Measurements from ENCODE around the gene LILRB3.
"Not testable (repeated sequence)": the region's sequence is repeated elsewhere in the genome, so short reads cannot be mapped to it uniquely, and the experiment has no call there.

LILRB3 gene

GRCh38 chr19:54218960-54219661 lies 3.7 kb downstream of the LILRB3 start:
- no peak overlapping the region for H3K4me3 ChIP-seq
- H3K4me2 ChIP-seq, result no peak overlapping the region
- H3K27ac ChIP-seq, result no peak overlapping the region
- H4K20me1 ChIP-seq, result 0 out of 2 replicates have a peak, but pooled peaks cover 7% of the 10 kb centered on the region
- H3K36me3 ChIP-seq, result peaks cover 38% of the 10 kb centered on the region
- TF ChIP-seq Cebpa-rat (IDR thresholded peaks at IDR 0.05), result no peak
- H3K9ac ChIP-seq, result no peak overlapping the region
- H3K27me3 ChIP-seq, result no peaks in the 10 kb centered on the region
- H3K9me3 ChIP-seq, result peaks cover 3% of the 10 kb centered on the region; the same call in 1 of the 2 replicates
- peaks cover 17% of the 10 kb centered on the region for H3K4me1 ChIP-seq

DNA sequence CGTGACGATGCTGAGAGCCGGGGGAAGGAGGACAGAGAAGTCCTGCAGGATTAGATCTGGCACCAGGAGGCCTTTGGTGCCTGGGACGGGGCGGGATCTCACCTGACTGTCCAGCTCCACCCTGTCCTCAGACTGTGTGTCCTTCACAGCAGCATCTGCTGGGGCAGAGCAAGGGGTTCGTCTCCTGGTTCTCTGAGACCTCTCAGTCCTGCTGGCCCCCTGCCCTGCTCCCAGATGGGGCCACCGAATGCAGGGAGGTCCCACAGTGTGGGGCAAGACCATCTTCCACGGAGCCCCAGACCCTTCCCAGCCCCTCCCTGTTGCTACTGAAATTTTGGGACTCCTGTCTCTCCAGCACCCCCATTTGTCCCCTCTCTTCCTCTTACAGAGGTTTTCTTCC lies 4.5 kb downstream of the LILRB3 start:
- TF ChIP-seq Cebpa-rat (IDR thresholded peaks at IDR 0.05), result no peak
- Histone ChIP-seq H3K4me1 (peaks cover 10% of the 10 kb centered on the region), H3K9me3 (peaks cover 11% of the 10 kb centered on the region; the same call in 1 of the 2 replicates), H4K20me1 (peaks cover 11% of the 10 kb centered on the region; the same call in 1 of the 2 replicates), H3K27me3 (no peaks in the 10 kb centered on the region), H3K36me3 (peaks cover 44% of the 10 kb centered on the region), H3K4me3 (no peak overlapping the region), H3K4me2 (no peak overlapping the region), H3K27ac (no peak overlapping the region), H3K9ac (no peak overlapping the region)

DNA sequence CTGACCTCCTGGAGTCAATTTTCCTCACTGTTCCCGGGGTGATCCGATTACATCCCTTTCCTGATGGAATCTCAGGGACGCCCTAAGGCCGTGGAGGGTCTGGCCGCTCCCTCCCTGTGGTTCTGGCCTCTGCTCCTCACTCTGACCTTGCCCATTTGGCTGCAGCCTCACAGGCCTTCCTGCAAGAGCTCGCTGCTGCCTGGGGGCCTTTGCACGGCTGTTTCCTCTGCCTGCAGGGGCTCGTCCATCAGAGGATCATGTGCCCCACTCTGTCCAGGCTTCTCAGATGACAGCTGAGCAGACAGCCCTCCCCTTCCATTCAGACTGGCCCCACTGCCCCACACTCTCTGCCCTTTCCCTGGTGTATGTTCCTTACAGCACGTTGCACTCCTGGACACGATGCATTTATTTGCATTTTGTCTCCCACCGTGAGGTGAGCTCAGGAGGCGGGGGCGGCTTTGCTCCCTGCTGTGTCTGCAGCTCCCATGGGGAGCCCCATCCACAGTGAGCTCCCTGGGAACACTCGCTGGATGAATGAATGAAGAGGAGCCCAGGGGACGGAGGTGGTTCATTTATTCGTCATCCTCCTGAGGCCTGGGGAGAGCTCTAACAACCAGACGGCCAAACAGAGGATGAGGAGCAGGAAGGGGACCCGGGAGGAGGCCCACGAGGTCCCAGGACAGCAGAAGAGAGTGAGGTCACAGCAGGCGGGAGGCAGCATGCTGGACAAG lies 5.1 kb downstream of the LILRB3 start:
- H3K9ac ChIP-seq, H3K4me1 ChIP-seq, H3K27ac ChIP-seq, H3K27me3 ChIP-seq, H3K4me3 ChIP-seq, H3K4me2 ChIP-seq: not testable (repeated sequence)
- Histone ChIP-seq H4K20me1 (peaks cover 17% of the 10 kb centered on the region; the same call in 1 of the 2 replicates), H3K36me3 (peaks cover 49% of the 10 kb centered on the region), H3K9me3 (peaks cover 14% of the 10 kb centered on the region; the same call in 1 of the 2 replicates)

- Histone ChIP-seq H3K4me2 (no peak overlapping the region), H3K9me3 (peaks cover 14% of the 10 kb centered on the region; the same call in 1 of the 2 replicates), H3K4me1 (no peaks in the 10 kb centered on the region; the same call in 1 of the 2 replicates), H3K27ac (no peak overlapping the region), H3K27me3 (no peaks in the 10 kb centered on the region), H3K4me3 (no peak overlapping the region), H3K9ac (no peak overlapping the region), H4K20me1 (peaks cover 25% of the 10 kb centered on the region), H3K36me3 (peaks cover 57% of the 10 kb centered on the region)
- no peak for TF ChIP-seq Cebpa-rat (IDR thresholded peaks at IDR 0.05)
Observed at GRCh38 chr19:54216869-54217268, 5.9 kb downstream of the LILRB3 start.

DNA sequence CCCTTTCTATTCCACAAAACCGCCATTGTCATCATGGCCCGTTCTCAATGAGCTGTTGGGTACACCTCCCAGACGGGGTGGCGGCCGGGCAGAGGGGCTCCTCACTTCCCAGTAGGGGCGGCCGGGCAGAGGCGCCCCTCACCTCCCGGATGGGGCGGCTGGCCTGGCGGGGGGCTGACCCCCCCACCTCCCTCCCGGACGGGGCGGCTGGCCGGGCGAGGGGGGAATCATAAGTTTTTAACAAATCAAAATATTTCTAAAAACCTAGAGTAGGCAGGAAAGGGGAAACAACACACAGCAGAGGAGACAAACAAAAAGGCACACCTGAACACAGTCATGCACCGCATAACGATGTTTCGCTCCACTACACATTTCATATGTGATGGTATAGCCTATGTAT lies 8.1 kb downstream of the LILRB3 start:
- H4K20me1 ChIP-seq, result peaks cover 47% of the 10 kb centered on the region
- peaks cover 71% of the 10 kb centered on the region for H3K36me3 ChIP-seq
- H3K4me2 ChIP-seq, H3K9ac ChIP-seq, H3K27ac ChIP-seq, H3K27me3 ChIP-seq, H3K4me3 ChIP-seq: not testable (repeated sequence)
- H3K4me1 ChIP-seq, result peaks cover 20% of the 10 kb centered on the region
- H3K9me3 ChIP-seq, result peaks cover 14% of the 10 kb centered on the region; the same call in 1 of the 2 replicates

GRCh38 chr19:54214217-54214616 lies 8.6 kb downstream of the LILRB3 start:
- peaks cover 73% of the 10 kb centered on the region for H3K36me3 ChIP-seq
- not testable (repeated sequence) for H3K4me3 ChIP-seq, H3K4me2 ChIP-seq, H3K27me3 ChIP-seq, H3K27ac ChIP-seq, H3K9ac ChIP-seq
- peaks cover 25% of the 10 kb centered on the region for H3K4me1 ChIP-seq
- H4K20me1 ChIP-seq, result peaks cover 52% of the 10 kb centered on the region
- H3K9me3 ChIP-seq, result peaks cover 14% of the 10 kb centered on the region; the same call in 1 of the 2 replicates

GRCh38 chr19:54211235-54211634 lies 11.6 kb downstream of the LILRB3 start:
- peak overlapping the region; percentile 33; the same call in 1 of the 2 replicates for H3K27ac ChIP-seq
- no peak for TF ChIP-seq Cebpa-rat (IDR thresholded peaks at IDR 0.05)
- peaks cover 75% of the 10 kb centered on the region for H4K20me1 ChIP-seq
- H3K9me3 ChIP-seq, result peaks cover 14% of the 10 kb centered on the region; the same call in 1 of the 2 replicates
- no peaks in the 10 kb centered on the region for H3K27me3 ChIP-seq
- no peak overlapping the region for H3K4me3 ChIP-seq
- peaks cover 55% of the 10 kb centered on the region for H3K4me1 ChIP-seq
- peaks cover 83% of the 10 kb centered on the region for H3K36me3 ChIP-seq
- H3K9ac ChIP-seq, result no peak overlapping the region; the same call in 1 of the 2 replicates
- H3K4me2 ChIP-seq, result peak overlapping the region; percentile 97

DNA sequence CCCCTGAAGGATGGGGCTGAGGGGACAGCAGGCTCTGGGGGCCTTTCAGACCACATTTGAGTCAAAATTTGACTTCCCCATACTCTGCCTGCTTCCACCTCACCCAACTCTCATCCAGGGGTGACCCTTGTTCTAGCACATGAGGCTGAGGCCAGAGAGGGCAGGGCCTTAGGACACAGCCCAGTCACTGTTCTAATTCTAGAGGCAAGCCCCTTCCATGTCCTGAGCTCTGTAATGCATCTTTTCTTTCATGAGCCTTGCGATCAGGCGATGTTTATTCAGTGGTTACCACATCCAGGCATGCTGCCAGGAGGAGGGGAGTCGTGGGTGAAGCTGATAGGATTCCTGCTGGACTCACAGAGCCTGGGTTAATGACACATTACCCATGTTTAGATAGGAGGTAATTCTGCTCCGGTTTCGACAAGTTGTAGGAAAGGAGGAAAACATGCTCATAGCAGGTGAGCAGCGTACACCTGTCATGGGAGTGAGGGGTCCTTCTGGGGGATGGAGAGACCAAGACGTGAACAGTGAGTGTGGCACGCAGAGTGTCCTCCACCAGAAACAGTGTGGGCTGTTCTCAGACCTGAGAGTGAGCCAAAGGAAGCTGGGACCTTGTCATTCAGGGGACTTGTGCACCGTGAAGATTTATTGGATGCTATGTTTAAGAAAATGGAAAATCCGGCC lies 12.9 kb downstream of the LILRB3 start:
- TF ChIP-seq Cebpa-rat (IDR thresholded peaks at IDR 0.05), result no peak
- H3K9ac ChIP-seq, result peak overlapping the region; percentile 51; the same call in 1 of the 2 replicates
- no peak overlapping the region for H3K4me3 ChIP-seq
- H3K27ac ChIP-seq, result peak overlapping the region; percentile 51; the same call in 1 of the 2 replicates
- peaks cover 84% of the 10 kb centered on the region for H3K36me3 ChIP-seq
- H3K9me3 ChIP-seq, result peaks cover 14% of the 10 kb centered on the region; the same call in 1 of the 2 replicates
- H3K4me2 ChIP-seq, result peak overlapping the region; percentile 97
- peaks cover 68% of the 10 kb centered on the region for H3K4me1 ChIP-seq
- H4K20me1 ChIP-seq, result peaks cover 87% of the 10 kb centered on the region
- no peaks in the 10 kb centered on the region for H3K27me3 ChIP-seq

GRCh38 chr19:54209058-54209810 lies 13.6 kb downstream of the LILRB3 start:
- Histone ChIP-seq H3K36me3 (peaks cover 89% of the 10 kb centered on the region), H4K20me1 (peaks cover 94% of the 10 kb centered on the region), H3K4me1 (peaks cover 75% of the 10 kb centered on the region), H3K27ac (peak overlapping the region; percentile 51), H3K4me2 (peak overlapping the region; percentile 97), H3K4me3 (no peak overlapping the region), H3K27me3 (no peaks in the 10 kb centered on the region), H3K9me3 (peaks cover 11% of the 10 kb centered on the region; the same call in 1 of the 2 replicates), H3K9ac (peak overlapping the region; percentile 51; the same call in 1 of the 2 replicates)
- no peak for TF ChIP-seq Cebpa-rat (IDR thresholded peaks at IDR 0.05)

Data from BLaER1 (cell line).